GM23338 (cell line): ENCODE results near the gene TRPC4. TPM values are rescaled to one million over a fixed set of nuclear protein-coding genes. Genes with fewer than 3 reads are reported as not detected.

Experiments
- ATAC-seq: fragments of 200-7000 bp; cut with Tn5 transposase; 3 replicates; pipeline ENCODE4 v1.9.1; 2020
- DNase-seq: peaks from one replicate; pipeline ENCODE4 v3.0.0-alpha.2; 2015; ENCODE audit warnings: low spot score
- H2AFZ ChIP-seq: fragments of 200-600 bp; sonication (generic); 2 replicates; pipeline ENCODE4 v1.8.0; 2016; ENCODE audit warnings: antibody characterized with exemption, mild to moderate bottlenecking, moderate library complexity
- H3F3A ChIP-seq: fragments of 200-600 bp; sonication (generic); replicated peaks from 2 replicates; pipeline ENCODE4 v1.8.0; 2017; ENCODE audit warnings: antibody characterized with exemption, mixed run types, low read depth
- H3K27ac ChIP-seq: fragments of 200-600 bp; sonication (generic); 2 replicates; pipeline ENCODE4 v1.6.1; 2016; ENCODE audit warnings: low read depth
- H3K27me3 ChIP-seq: fragments of 200-600 bp; sonication (generic); 2 replicates; pipeline ENCODE4 v1.8.0; 2016; ENCODE audit warnings: mild to moderate bottlenecking, mixed run types, moderate library complexity; ENCODE audit not compliant: insufficient read depth
- H3K36me3 ChIP-seq: fragments of 200-600 bp; sonication (generic); 2 replicates; pipeline ENCODE4 v1.8.0; 2016; ENCODE audit warnings: mild to moderate bottlenecking; ENCODE audit not compliant: insufficient read depth
- H3K4me1 ChIP-seq: fragments of 200-600 bp; sonication (generic); 2 replicates; pipeline ENCODE4 v1.8.0; 2016; ENCODE audit warnings: mild to moderate bottlenecking, moderate library complexity; ENCODE audit not compliant: insufficient read depth
- H3K4me2 ChIP-seq: fragments of 200-600 bp; sonication (generic); 2 replicates; pipeline ENCODE4 v1.7.1; 2017; ENCODE audit warnings: mixed run types
- H3K4me3 ChIP-seq: fragments of 200-600 bp; sonication (generic); 2 replicates; pipeline ENCODE4 v1.6.1; 2016; ENCODE audit warnings: mixed run types
- H3K79me2 ChIP-seq: fragments of 200-600 bp; sonication (generic); replicated peaks from 2 replicates; pipeline ENCODE4 v1.8.0; 2017; ENCODE audit warnings: mild to moderate bottlenecking; ENCODE audit not compliant: insufficient read depth
- H3K9me2 ChIP-seq: fragments of 200-600 bp; sonication (generic); 2 replicates; pipeline ENCODE4 v1.8.0; 2017; ENCODE audit not compliant: insufficient read depth
- H4K20me1 ChIP-seq: fragments of 200-600 bp; sonication (generic); replicated peaks from 2 replicates; pipeline ENCODE4 v1.8.0; 2017; ENCODE audit warnings: mild to moderate bottlenecking; ENCODE audit not compliant: insufficient read depth
- H3K27ac Mint-ChIP-seq: 2 replicates; pipeline ENCODE4 v1.8.0; 2020; ENCODE audit warnings: inconsistent platforms, mild to moderate bottlenecking, moderate library complexity, mixed read lengths
- H3K27me3 Mint-ChIP-seq: 3 replicates; pipeline ENCODE4 v1.8.0; 2022; ENCODE audit warnings: low read depth, mild to moderate bottlenecking, moderate library complexity, mixed read lengths, inconsistent platforms; ENCODE audit not compliant: insufficient read depth, poor library complexity
- H3K36me3 Mint-ChIP-seq: 3 replicates; pipeline ENCODE4 v1.8.0; 2021; ENCODE audit warnings: low read depth, mild to moderate bottlenecking, inconsistent platforms, moderate library complexity, mixed read lengths
- H3K4me1 Mint-ChIP-seq: 3 replicates; pipeline ENCODE4 v1.8.0; 2020; ENCODE audit warnings: mild to moderate bottlenecking, inconsistent platforms, mixed read lengths
- H3K4me3 Mint-ChIP-seq: 3 replicates; pipeline ENCODE4 v1.8.0; 2021; ENCODE audit warnings: moderate library complexity, mild to moderate bottlenecking, inconsistent platforms, mixed read lengths
- H3K9me3 Mint-ChIP-seq: 3 replicates; pipeline ENCODE4 v1.8.0; 2020; ENCODE audit warnings: moderate library complexity, mild to moderate bottlenecking, inconsistent platforms, mixed read lengths
- CREB1 ChIP-seq: fragments of 250-450 bp; sonication (Bioruptor Pico); IDR thresholded peaks from 2 replicates; pipeline ENCODE4 v1.5.0; 2020; ENCODE audit warnings: low read depth, mild to moderate bottlenecking, moderate library complexity
- ETS1 ChIP-seq: IDR thresholded peaks from 2 replicates; pipeline ENCODE4 v1.6.1; 2016; ENCODE audit warnings: antibody characterized with exemption
- EZH2 ChIP-seq: fragments of 200-600 bp; sonication (generic); IDR thresholded peaks from one replicate; pipeline ENCODE4 v1.8.0; 2017; ENCODE audit warnings: antibody characterized with exemption, mild to moderate bottlenecking, low read depth; ENCODE audit not compliant: unreplicated experiment
- EZH2phosphoT487 ChIP-seq: fragments of 200-600 bp; sonication (generic); IDR thresholded peaks from one replicate; pipeline ENCODE4 v1.8.1; 2018; ENCODE audit warnings: antibody characterized with exemption; ENCODE audit not compliant: unreplicated experiment
- JUNB ChIP-seq: IDR thresholded peaks from one replicate; pipeline ENCODE4 v1.6.1; 2016; ENCODE audit warnings: antibody characterized with exemption; ENCODE audit not compliant: unreplicated experiment
- NANOG ChIP-seq: IDR thresholded peaks from 2 replicates; pipeline ENCODE4 v1.6.1; 2016; ENCODE audit warnings: antibody characterized with exemption, borderline replicate concordance
- POLR2AphosphoS5 ChIP-seq: IDR thresholded peaks from 2 replicates; pipeline ENCODE4 v1.6.1; 2016; ENCODE audit warnings: antibody characterized with exemption, low read depth
- STAT1 ChIP-seq: IDR thresholded peaks from one replicate; pipeline ENCODE4 v1.6.1; 2016; ENCODE audit warnings: antibody characterized with exemption; ENCODE audit not compliant: unreplicated experiment
- ZNF114 ChIP-seq: fragments of 250-450 bp; sonication (Bioruptor Pico); IDR thresholded peaks from 2 replicates; pipeline ENCODE4 v1.5.0; 2020; ENCODE audit warnings: mild to moderate bottlenecking, moderate library complexity
- ZNF462 ChIP-seq: fragments of 250-450 bp; sonication (Bioruptor Pico); IDR thresholded peaks from 2 replicates; pipeline ENCODE4 v1.5.0; 2020; ENCODE audit warnings: mild to moderate bottlenecking, moderate library complexity
- polyA plus RNA-seq: library from polyadenylated mRNA; unstranded; fragments of >200 nt; fragmentation: Nextera tagmentation; extraction: Ambion mirVana; gene quantifications from 2 replicates; pipeline ENCODE4 v1.2.1, GENCODE V29; 2016
- total RNA-seq: library from RNA; depleted of rRNA; stranded (reverse); fragments of >200 nt; shearing (Covaris generic); gene quantifications from 2 replicates; pipeline ENCODE4 v1.2.3, GENCODE V29; 2014

The TRPC4 gene
- total and polyA plus RNA-seq, 2 experiments from 2014 or later, result 1.1 to 2.1 TPM

- no peak for TF ChIP-seq ETS1
- TF ChIP-seq JUNB, result no peak
- no peak for TF ChIP-seq ZNF462 (CRISPR knock-in tag)
- no peak for TF ChIP-seq ZNF114 (CRISPR knock-in tag)
- no peak for TF ChIP-seq NANOG
- no peak for TF ChIP-seq CREB1 (CRISPR knock-in tag)
These were observed 154.0 kb downstream of the TRPC4 start (continued) for GRCh38 chr13:37715606-37716015.

- no peaks in the 10 kb centered on the region for H3K4me1 Mint-ChIP-seq
- no peak for TF ChIP-seq CREB1 (CRISPR knock-in tag)
- TF ChIP-seq ETS1, result no peak
- no peak for TF ChIP-seq POLR2AphosphoS5
- no peak for TF ChIP-seq EZH2
- TF ChIP-seq JUNB, result no peak
- TF ChIP-seq NANOG, result no peak
- no peak for TF ChIP-seq STAT1
- no peak for TF ChIP-seq EZH2phosphoT487
These were observed 160.3 kb downstream of the TRPC4 start for GRCh38 chr13:37709318-37709717.

More at GRCh38 chr13:37709318-37709717, 160.3 kb downstream of the TRPC4 start:
- no peak overlapping the region for H3K27ac ChIP-seq
- DNase-seq, result no peak
- no peak overlapping the region for H3K4me3 Mint-ChIP-seq
- no peaks in the 10 kb centered on the region for H3F3A ChIP-seq
- ATAC-seq, result no peak
- H3K27ac Mint-ChIP-seq, result no peak overlapping the region
- H3K4me3 ChIP-seq, result no peak overlapping the region
- H3K9me2 ChIP-seq, result no peaks in the 10 kb centered on the region
- no peak overlapping the region for H3K4me2 ChIP-seq
- no peak overlapping the region for H2AFZ ChIP-seq
- H3K79me2 ChIP-seq, result no peaks in the 10 kb centered on the region
- H4K20me1 ChIP-seq, result no peaks in the 10 kb centered on the region
- H3K4me1 ChIP-seq, result no peaks in the 10 kb centered on the region
- no peaks in the 10 kb centered on the region for H3K9me3 Mint-ChIP-seq
- no peaks in the 10 kb centered on the region for H3K36me3 Mint-ChIP-seq
- H3K27me3 ChIP-seq, result no peaks in the 10 kb centered on the region
- peaks cover 2% of the 10 kb centered on the region for H3K27me3 Mint-ChIP-seq
- H3K36me3 ChIP-seq, result no peaks in the 10 kb centered on the region
